Hepatocyte (in vitro differentiated cells): Measurements from ENCODE around the gene ATP5MC2. TPM values are rescaled to one million over a fixed set of nuclear protein-coding genes. Genes with fewer than 3 reads are reported as not detected.

Experiments used
- DNase-seq: peaks from one replicate; pipeline ENCODE4 v3.0.0-alpha.2; 2016; ENCODE audit warnings: low spot score
- H2AFZ ChIP-seq: fragments of 200-600 bp; sonication (generic); 2 replicates; pipeline ENCODE4 v1.6.0; 2016; ENCODE audit warnings: antibody characterized with exemption, mild to moderate bottlenecking
- H3K27ac ChIP-seq: fragments of 200-600 bp; sonication (generic); 2 replicates; pipeline ENCODE4 v1.5.1; 2016; ENCODE audit warnings: mild to moderate bottlenecking
- H3K27me3 ChIP-seq: fragments of 200-600 bp; sonication (generic); 2 replicates; pipeline ENCODE4 v1.6.1; 2016
- H3K36me3 ChIP-seq: fragments of 200-600 bp; sonication (generic); replicated peaks from 2 replicates; pipeline ENCODE4 v1.5.1; 2016; ENCODE audit warnings: low read depth; ENCODE audit not compliant: insufficient read depth
- H3K4me1 ChIP-seq: fragments of 200-600 bp; sonication (generic); 2 replicates; pipeline ENCODE4 v1.5.1; 2016; ENCODE audit warnings: mild to moderate bottlenecking, moderate library complexity; ENCODE audit not compliant: insufficient read depth
- H3K4me2 ChIP-seq: fragments of 200-600 bp; sonication (generic); 2 replicates; pipeline ENCODE4 v1.6.0; 2016
- H3K4me3 ChIP-seq: fragments of 200-600 bp; sonication (generic); 2 replicates; pipeline ENCODE4 v1.5.1; 2016; ENCODE audit warnings: mild to moderate bottlenecking
- H3K79me2 ChIP-seq: fragments of 200-600 bp; sonication (generic); 2 replicates; pipeline ENCODE4 v1.6.0; 2017; ENCODE audit warnings: mild to moderate bottlenecking
- H3K9me2 ChIP-seq: fragments of 200-600 bp; sonication (generic); replicated peaks from 2 replicates; pipeline ENCODE4 v1.6.0; 2017; ENCODE audit warnings: mild to moderate bottlenecking; ENCODE audit not compliant: insufficient read depth
- H3K9me3 ChIP-seq: fragments of 200-600 bp; sonication (generic); 2 replicates; pipeline ENCODE4 v1.5.1; 2016; ENCODE audit warnings: low read depth, mild to moderate bottlenecking
- H4K20me1 ChIP-seq: fragments of 200-600 bp; sonication (generic); 2 replicates; pipeline ENCODE4 v1.6.0; 2016; ENCODE audit warnings: mild to moderate bottlenecking; ENCODE audit not compliant: insufficient read depth, poor library complexity, severe bottlenecking
- EZH2 ChIP-seq: fragments of 200-600 bp; sonication (generic); IDR thresholded peaks from 2 replicates; pipeline ENCODE4 v1.6.1; 2016; ENCODE audit warnings: antibody characterized with exemption, mild to moderate bottlenecking, borderline replicate concordance
- EZH2phosphoT487 ChIP-seq: fragments of 200-600 bp; sonication (generic); IDR thresholded peaks from one replicate; pipeline ENCODE4 v1.6.1; 2018; ENCODE audit warnings: antibody characterized with exemption, mild to moderate bottlenecking, low read depth, moderate library complexity; ENCODE audit not compliant: unreplicated experiment, severe bottlenecking
- WGBS: methylation state at CpG from one replicate; pipeline ENCODE4 v1.1.6; 2016; ENCODE audit warnings: low lambda C conversion rate; ENCODE audit errors: missing lambda C conversion rate; 5-methylcytosine and 5-hydroxymethylcytosine counted together
- polyA plus RNA-seq: library from polyadenylated mRNA; unstranded; fragments of >200 nt; fragmentation: Nextera tagmentation; extraction: Ambion mirVana; gene quantifications from 2 replicates; pipeline ENCODE4 v1.2.1, GENCODE V29; 2016
- total RNA-seq: library from RNA; depleted of rRNA; stranded (reverse); fragments of >200 nt; gene quantifications from 2 replicates; pipeline ENCODE4 v1.2.3, GENCODE V29; 2014
- TF ChIP-seq, protein P1 (sequence below): fragments of 200-600 bp; sonication (generic); IDR thresholded peaks from 2 replicates; pipeline ENCODE4 v1.5.1; 2016; ENCODE audit warnings: antibody characterized with exemption, mild to moderate bottlenecking; ENCODE audit not compliant: poor library complexity

Gene ATP5MC2
- total and polyA plus RNA-seq, 2 experiments from 2014 or later, result 252 to 301 TPM

DNA sequence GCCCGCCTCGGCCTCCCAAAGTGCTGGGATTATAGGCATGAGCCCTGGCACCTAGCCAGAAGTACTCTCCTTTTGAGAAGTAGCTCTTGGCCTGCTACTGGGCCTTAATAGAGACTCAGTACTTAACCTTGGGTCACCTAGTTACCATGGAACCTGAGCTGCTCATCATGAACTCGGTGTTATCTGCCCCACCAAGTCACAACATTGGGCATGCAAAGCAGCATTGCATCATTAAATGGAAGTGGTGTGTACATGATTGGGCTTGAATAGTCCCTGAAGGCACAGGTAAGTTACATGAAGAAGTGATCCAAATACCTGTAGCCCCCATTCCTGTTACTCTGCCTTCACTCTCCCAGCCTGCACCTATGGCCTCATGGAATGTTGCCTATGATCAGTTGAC lies 31.8 kb downstream of the ATP5MC2 start:
- Histone ChIP-seq H2AFZ (no peak overlapping the region), H3K4me1 (peaks cover 1% of the 10 kb centered on the region), H3K4me3 (no peak overlapping the region), H3K9me2 (no peaks in the 10 kb centered on the region), H3K79me2 (no peaks in the 10 kb centered on the region), H3K27ac (no peak overlapping the region), H3K27me3 (no peaks in the 10 kb centered on the region), H3K36me3 (no peaks in the 10 kb centered on the region), H3K4me2 (no peak overlapping the region), H3K9me3 (no peaks in the 10 kb centered on the region), H4K20me1 (no peaks in the 10 kb centered on the region)
- WGBS, result 87% methylated on average over 3 of the region's 3 CpGs
- DNase-seq, result no peak
- TF ChIP-seq, protein P1, sequence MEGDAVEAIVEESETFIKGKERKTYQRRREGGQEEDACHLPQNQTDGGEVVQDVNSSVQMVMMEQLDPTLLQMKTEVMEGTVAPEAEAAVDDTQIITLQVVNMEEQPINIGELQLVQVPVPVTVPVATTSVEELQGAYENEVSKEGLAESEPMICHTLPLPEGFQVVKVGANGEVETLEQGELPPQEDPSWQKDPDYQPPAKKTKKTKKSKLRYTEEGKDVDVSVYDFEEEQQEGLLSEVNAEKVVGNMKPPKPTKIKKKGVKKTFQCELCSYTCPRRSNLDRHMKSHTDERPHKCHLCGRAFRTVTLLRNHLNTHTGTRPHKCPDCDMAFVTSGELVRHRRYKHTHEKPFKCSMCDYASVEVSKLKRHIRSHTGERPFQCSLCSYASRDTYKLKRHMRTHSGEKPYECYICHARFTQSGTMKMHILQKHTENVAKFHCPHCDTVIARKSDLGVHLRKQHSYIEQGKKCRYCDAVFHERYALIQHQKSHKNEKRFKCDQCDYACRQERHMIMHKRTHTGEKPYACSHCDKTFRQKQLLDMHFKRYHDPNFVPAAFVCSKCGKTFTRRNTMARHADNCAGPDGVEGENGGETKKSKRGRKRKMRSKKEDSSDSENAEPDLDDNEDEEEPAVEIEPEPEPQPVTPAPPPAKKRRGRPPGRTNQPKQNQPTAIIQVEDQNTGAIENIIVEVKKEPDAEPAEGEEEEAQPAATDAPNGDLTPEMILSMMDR, result no peak
- TF ChIP-seq EZH2 (no peak), EZH2phosphoT487 (no peak)

DNA sequence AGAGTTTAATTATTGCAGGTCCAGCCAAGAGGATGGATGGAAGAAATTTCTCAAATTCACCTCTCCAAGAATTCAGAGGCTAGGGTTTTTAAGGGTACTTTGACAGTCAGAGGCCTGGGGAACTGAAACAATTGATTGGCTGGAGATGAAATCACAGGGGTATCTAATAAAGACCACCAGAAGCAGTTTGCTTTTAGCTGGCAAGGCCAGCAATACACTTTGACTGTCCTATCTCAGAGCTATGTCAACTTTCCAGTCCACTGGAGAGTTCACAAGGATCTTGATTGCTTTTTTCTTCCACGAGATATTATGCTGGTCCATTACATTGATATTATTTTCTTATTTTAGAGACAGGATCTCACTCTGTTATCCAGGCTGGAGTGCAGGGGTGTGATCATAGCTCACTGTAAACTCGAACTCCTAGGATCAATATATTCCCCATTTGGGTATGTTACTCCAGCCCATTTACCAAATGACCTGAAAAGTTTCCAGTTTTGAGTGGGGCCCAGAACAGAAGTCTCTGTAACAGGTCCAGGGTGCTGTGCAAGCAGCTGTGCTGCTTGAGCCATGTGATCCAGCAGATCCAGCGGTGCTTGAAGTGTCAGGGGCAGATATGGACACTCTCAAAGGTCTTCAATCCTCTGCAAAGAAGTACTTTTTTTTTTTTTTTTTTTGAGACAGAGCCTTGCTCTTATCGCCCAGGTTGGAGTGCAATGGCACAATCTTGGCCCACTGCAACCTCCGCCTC lies 32.5 kb downstream of the ATP5MC2 start:
- TF ChIP-seq EZH2 (no peak), EZH2phosphoT487 (no peak)
- TF ChIP-seq, protein P1, result no peak
- 82% methylated on average over 5 of the region's 5 CpGs for WGBS
- Histone ChIP-seq H3K36me3 (no peaks in the 10 kb centered on the region), H2AFZ (no peak overlapping the region), H3K9me2 (no peaks in the 10 kb centered on the region), H3K9me3 (no peaks in the 10 kb centered on the region), H3K79me2 (no peaks in the 10 kb centered on the region), H3K27me3 (no peaks in the 10 kb centered on the region), H4K20me1 (no peaks in the 10 kb centered on the region), H3K4me2 (no peak overlapping the region), H3K27ac (no peak overlapping the region), H3K4me3 (no peak overlapping the region), H3K4me1 (no peaks in the 10 kb centered on the region)
- no peak for DNase-seq

DNA sequence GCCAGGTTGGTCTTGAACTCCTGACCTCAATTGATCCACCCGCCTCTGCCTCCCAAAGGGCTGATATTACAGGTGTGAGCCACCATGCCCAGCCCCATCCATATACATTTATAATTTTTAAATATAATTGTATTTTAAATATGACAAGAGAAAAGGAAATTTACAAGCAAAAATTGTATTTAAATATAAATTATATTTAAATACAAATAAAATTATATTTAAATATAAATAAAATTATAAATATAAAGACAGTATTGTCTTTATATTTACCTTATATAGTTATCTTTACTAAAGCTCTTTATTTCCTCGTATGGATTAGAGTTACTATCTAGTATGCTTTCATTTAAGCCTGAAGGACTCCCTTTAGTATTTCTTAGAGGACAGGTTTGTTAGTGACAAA lies 37.8 kb downstream of the ATP5MC2 start:
- Histone ChIP-seq H3K27ac (no peak overlapping the region), H2AFZ (no peak overlapping the region), H3K36me3 (no peaks in the 10 kb centered on the region), H3K4me2 (no peak overlapping the region), H3K9me2 (no peaks in the 10 kb centered on the region), H3K79me2 (no peaks in the 10 kb centered on the region), H3K4me1 (no peaks in the 10 kb centered on the region), H3K4me3 (no peak overlapping the region), H4K20me1 (no peaks in the 10 kb centered on the region), H3K9me3 (no peaks in the 10 kb centered on the region), H3K27me3 (no peaks in the 10 kb centered on the region)
- TF ChIP-seq EZH2, result no peak
- TF ChIP-seq, protein P1, result no peak
- no peak for TF ChIP-seq EZH2phosphoT487
- no peak for DNase-seq
- WGBS, result 93% methylated on average over 2 of the region's 2 CpGs
